HT-29 (cell line): ENCODE results near the gene PGAM1. TPM values are rescaled to one million over a fixed set of nuclear protein-coding genes. Genes with fewer than 3 reads are reported as not detected.
A peak's percentile ranks its signal among the peaks of the same experiment; 100 is the strongest.
"Not testable (repeated sequence)": the region's sequence is repeated elsewhere in the genome, so short reads cannot be mapped to it uniquely, and the experiment has no call there.

Experiments used
- DNase-seq: peaks from one replicate; pipeline ENCODE4 v3.0.0-alpha.2; 2015; ENCODE audit warnings: low spot score
- total RNA-seq: library from RNA; depleted of rRNA; stranded (reverse); fragments of >200 nt; shearing (Covaris generic); gene quantifications from 2 replicates; pipeline ENCODE4 v1.2.3, GENCODE V29; 2014; rRNA removed

PGAM1 gene
- total RNA-seq, result 362 and 400 TPM in 2 replicates

DNA sequence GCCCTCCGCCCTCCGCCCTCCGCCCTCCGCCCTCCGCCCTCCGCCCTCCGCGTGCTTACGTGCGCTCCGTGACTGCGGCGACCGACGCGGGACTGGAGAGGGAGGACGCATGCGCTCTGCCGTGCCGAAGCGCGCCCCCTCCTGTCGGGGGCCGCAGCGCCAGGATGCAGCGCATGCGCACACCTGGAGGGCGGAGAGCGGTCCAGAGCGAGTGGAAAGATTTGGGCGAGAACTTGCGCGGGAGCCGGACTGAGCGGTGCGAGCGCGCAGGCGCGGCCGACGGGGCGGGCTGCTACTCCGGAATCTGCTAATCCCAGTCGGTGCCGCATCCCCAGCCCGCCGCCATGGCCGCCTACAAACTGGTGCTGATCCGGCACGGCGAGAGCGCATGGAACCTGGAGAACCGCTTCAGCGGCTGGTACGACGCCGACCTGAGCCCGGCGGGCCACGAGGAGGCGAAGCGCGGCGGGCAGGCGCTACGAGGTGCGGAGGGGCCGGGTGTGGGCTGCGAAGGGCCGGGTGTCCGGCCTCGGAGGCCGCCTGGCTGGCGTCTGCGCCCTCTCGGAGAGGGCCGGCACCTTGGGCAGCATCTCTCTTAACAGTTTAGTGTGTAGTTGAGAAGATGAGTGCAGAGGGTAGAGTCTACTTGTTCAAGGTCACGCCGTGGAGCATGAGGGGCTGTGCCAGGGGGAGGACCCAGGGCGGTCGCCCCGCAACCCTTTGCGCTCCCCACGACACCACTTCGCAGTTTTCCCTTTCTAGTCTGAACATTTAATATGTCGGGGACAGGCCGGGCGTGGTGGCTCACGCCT is at the start of gene PGAM1:
Gene PGAM1, plus strand, starts transcription at position 228 of the 812 bp plus-strand sequence. Its CDS starts 117 bp downstream, at position 345.
- peak; percentile 98 for DNase-seq

DNA sequence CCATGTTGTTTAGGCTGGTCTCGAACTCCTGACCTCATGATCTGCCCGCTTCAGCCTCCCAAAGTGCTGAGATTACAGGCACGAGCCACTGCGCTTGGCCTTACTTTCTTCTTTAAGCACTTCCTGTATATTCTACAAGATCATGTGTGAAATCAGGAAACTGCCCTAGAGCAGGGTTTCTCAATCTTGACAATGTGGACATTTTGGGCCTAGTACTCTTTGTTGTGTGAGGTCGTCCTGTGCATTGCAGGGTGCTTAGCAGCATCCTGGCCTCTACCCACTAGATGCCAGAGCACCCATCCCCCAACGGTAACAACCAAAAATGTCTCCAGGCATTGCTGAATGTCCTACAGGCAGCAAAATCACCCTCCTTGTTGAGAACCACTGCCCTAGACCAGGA is 49.6 kb upstream of the PGAM1 start:
- no peak for DNase-seq

DNA sequence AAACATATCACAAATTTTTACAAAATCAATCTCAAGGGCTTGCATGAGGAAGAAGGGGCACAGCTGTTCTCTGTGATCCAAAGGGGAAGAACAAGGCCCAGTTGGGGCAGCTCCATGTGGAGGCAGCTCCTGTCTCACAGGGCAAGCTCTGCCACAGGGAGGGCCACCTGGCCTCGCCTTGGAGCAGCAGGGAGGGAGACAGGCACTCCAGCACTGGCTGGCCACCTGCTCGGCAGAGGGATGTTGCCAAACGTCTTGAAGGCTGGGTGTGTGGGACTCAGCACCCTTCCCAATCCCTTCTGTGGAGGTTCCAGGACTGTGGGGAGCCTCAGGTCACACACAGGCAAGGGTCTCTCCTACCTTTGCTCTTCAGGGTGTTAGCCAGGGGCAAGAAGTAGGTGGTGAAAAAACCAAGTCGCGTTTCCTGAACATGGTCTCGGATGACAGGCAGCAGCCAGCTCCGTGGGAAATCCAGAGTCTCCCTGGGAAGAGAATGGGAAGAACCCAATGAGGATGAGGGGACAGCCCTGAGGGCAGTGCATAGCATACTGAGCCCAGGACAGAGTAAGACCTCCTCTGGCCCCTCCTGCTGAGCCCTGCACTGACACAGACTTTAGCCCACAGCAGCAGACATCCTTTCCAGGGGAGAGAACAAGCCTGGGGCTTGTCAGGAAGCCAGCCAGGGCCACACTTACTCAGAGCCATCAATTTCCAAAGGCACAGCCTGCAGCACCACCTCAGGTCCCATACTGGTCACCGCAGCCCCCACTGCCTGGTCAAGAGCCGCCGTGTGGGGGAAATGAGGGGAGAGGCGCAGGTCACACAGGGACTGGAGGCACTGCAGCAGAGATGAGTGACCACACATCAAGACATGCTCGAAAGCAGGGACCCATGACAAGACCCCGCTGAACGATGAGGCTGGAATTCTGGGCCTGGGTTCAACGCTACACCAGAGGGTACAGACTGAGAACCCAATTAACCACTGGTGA is 46.8 kb upstream of the PGAM1 start:
- no peak for DNase-seq

DNA sequence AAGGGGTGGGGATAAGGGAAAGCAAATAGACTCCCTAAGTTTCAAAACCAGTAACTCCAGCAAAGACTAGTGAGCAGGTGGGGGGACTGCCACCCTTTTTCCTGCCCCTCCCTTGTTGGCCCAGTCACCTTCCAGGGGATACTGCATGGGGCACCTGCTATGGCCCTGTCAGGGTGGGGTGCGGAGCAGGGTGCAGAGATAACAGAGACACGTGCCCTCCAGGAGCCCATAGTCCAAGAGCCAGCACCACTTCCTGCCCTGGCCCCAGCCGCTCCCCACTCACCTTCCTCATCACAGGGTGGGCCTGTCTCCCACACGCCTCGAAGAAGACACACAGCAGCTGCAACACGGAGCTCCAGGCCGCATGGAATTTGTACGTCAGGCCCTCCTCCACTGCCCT is 45.5 kb upstream of the PGAM1 start:
- no peak for DNase-seq

DNA sequence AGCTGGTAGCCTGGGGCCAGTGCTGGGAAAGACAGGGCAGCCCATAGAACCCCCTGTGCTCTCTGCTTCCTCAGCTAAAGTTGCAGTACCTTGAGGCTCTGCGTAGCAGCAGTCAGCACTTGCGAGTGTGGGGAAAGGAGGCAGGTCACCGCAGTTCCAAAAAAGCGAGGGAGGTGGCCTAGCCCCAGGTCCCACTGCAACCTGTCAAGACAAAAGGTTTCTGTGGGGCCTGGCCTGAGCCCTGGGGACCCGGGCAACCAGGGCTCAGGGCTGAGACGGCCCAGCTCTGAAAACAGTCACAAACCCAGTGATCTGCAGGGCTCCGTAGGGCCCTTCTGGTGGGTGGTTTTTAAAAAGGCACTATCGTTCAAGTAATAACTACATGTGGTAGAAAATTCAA is 44.4 kb upstream of the PGAM1 start:
- DNase-seq, result no peak

DNA sequence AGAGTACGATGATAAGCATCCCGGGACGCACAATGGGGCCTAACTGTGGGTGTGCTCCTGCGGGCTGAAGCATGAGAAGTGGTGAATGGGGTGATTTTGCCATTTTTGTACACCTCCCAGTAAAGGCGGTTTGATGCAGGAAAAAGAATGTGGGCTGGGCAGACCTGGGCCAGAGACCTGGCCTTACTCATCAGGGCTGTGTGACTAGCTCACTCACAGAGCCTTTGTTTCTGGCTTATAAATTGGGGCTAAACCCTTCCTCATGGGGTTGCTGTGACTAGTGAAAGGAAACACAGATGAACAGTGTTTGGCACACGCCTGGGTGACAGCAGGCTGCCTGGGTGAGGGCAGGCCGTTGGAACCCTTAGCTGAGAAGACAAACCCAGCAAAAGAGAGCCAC is 42.8 kb upstream of the PGAM1 start:
- no peak for DNase-seq

DNA sequence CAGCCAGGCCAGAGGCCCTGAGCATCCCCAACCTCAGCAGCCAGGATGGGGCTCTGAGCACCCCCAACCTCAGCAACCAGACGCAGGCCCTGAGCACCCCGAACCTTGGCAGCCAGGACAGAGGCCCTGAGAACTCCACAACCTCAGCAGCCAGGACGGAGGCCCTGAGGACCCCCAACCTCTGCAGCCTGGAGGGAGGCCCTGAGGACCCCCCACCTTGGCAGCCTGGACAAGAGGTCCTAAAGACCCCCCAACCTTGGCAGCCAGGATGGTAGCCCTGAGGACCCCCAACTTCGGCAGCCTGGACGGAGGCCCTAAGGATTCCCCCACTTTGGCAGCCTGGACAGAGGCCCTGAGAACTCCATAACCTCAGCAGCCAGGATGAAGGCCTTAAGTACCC is 41.8 kb upstream of the PGAM1 start:
- DNase-seq, result no peak

DNA sequence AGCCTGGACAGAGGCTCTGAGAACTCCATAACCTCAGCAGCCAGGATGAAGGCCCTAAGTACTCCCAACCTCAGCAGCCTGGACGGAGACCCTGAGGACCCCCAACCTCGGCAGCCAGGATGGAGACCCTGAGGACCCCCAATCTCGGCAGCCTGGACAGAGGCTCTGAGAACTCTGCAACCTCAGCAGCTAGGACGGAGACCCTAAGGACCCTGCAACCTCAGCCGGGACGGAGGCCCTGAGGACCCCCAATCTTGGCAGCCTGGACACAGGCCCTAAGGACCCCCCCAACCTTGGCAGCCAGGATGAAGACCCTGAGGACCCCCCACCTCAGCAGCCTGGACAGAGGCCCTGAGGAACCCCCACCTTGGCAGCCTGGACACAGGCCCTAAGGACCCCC is 41.4 kb upstream of the PGAM1 start:
- no peak for DNase-seq

DNA sequence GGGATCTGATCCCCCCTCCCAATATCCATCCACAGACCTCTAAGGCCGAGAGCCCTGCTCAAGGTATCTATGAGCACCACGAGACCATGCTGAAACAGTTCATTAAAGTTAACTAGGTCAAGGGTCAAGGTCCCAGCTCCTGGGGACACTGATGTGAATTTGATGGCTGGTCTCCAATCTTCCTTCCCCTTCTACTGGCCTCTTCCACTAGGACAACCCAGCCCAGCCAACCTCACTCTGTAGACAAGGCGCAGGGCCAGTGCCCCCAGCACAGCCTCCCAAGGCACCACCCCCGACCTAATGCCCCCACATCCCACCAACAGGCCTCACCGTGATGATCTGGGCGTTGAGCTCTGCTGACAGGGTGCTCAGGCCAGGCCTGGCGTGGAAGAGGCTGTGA is 40.4 kb upstream of the PGAM1 start:
- no peak for DNase-seq

DNA sequence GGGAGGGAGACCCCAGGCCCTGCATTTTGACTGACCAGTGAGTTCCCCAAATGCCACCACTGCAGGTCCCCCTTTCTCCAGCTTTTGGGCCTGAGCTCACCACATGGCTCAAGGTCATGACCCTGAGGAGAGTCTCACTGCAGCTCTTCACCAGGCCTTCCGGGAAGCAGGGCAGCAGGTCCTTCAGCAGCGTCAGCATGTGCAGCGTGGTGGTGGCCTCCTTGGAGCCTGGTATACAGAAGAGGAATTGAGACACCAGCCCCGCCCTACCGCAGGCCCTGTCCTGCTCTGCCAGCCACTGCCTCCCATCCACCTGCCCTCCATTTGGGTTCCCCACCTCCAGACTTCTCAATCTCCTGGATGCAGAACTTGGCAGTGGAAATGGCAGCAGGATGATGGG is 37.8 kb upstream of the PGAM1 start:
- no peak for DNase-seq

DNA sequence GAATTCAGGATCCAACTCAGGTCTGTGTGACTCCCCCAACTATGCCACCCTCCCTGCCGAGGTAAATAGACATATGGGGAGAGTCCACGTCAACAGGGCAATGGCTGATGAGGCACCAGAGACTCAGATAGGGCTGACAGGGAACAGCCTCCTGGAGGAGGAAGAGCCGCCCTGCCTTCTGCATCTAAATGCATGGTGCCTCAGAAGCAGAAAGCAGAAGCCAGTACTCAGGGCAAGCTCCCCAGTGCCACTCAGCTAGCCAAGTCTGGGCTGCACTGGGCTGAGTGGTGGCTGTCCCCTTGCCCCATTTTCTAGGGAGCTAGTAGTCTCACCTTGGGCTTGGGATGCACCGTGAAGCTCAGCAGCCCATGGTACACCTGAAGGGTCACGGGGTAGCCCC is 35.9 kb upstream of the PGAM1 start:
- DNase-seq, result no peak

DNA sequence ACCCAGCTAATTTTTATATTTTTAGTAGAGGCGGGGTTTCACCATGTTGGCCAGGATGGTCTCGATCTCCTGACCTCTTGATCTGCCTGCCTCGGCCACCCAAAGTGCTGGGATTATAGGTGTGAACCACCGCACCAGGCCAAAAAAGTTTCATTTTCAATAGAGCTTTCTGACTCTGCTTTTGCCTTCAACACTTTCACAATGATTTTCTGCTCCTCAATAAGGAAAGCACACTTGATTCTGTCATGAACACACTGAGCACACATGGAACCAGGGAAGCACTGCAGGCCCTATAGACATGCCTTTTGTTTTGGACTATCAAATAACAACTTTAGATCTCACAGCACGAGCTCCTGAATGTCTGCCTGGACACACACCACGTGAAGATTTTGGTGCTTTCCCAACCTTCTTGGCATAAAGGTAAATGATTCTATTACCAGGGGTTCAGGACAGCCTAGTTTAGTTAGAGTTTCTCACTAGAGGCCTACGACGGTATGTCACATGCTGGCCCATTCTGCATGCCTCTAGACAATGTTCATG is 32.9 kb upstream of the PGAM1 start:
- no peak for DNase-seq

DNA sequence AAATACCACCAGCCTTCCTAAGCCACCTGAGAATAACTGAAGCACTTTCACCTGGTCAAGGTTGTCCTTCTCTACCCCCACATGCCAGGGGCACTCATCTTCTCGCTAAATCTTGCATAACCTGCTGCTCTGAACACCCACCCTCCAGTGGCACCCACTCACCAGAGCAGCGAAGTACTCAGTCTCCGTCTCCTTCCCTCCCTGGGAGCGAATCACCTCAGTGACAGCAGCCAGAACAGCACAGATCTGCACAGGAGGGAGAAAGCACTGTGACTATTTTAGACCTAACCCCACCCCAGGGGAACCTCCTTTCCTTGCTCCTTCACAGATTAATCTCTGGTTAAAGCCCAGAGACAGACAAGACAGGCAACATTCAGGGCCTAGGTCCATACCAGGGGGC is 29.9 kb upstream of the PGAM1 start:
- no peak for DNase-seq

DNA sequence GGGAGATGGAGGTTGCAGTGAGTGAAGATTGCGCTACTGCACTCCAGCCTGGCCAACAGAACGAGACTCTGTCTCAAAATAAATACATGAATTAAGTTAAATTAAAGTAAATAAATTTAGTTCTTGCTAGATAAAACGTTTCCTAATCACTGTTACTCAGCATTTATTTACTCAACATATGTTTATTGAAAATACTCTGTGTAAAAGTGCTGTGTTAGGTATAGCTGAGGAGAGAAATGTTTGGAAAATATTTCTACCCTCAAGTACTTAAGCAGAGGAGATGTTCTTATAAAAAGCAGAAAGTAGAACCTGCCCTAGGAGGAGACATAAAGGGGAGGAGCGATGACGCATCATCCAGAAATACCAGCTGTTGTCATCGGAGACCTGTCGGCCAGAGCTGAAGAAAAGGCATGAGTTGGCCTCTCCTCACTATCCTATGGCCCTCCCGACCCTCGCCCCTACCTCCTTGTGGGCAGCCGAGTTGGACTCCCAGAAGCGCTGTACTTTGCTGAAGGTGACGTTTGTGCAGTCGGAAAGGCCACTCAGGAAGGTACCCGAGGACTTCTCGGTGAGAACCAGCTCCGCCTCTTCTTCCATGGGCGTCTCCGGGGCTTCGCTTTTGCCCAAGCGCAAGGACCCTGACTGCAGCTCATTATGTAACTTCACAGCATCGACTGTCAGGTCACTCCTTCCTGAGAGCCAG is 26.0 kb upstream of the PGAM1 start:
- peak; percentile 80 for DNase-seq

DNA sequence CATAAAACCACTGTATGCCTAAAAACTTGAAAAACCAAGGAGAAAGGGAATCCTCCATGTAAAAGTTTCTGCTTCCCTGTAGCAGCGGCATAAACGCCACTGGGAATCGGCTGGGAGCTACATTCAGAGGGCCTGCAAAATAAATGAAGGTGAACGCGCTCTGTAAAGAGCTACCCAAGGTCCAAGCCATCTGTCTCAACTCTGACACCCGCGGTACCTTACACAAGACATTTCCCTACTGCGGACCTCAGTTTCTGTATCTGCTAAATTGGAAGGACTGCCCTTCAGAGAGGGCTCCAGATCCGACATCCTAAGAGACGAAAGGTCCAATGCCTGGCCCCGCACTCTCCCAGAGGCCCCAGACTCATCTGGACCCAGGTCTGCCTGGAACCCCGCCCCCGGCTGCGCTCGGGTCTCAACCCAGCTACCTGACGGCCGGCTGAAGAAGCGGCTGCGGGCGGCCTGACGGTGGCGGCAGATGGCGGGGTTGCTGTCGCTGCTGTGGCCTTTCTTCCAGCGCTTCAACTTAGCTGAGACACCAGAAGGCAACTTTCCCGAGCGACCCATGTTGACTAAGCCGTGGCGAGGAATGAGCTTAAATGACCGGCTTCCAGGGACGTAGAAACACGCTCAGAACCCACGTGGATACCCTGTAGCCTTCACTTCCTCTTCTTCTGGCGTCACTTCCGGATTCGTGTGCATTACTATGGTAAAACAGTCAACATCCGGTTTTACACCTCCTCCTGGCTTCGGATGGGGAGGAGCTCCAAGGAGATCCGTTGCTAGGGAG is 25.1 kb upstream of the PGAM1 start, which contains the start of gene RRP12:
Gene RRP12, minus strand, starts transcription at position 676 of the 790 bp plus-strand sequence. Its CDS starts 109 bp downstream, at position 567.
- peak; percentile 99 for DNase-seq

DNA sequence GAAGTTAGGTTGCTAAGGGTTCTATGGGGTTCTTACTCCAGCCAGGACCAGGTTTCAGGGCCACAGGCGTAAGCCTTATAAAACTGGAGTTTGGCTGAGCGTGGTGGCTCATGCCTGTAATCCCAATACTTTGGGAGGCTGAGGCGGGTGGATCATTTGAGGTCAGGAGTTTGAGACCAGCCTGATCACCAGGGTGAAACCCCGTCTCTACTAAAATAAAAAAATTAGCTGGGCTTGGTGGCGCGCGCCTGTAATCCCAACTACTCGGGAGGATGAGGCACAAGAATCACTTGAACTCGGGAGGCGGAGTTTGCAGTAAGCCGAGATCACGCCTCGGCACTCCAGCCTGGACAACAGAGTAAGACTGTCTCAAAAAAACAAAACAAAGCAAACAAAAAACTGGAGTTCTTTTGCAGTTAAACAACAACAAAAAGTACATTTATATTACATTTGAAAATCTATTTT is 24.5 kb upstream of the PGAM1 start:
- DNase-seq, result no peak

DNA sequence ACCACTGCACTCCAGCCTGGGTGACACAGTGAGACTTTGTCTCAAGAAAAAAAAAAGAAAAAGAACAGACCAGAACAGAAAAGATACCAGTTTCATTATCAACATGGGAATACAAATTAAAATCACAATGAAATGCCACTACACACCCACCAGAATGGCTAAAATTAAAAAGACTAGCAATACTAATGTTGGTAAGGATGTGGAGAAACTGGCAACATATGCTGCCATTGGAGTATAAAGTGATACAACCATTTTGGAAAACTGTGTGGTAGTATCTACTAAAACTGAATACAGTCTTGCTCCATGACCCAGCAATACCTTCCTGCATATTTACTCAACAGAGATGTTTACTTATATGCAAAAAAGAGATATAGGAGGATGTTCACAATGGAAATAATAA is 21.9 kb upstream of the PGAM1 start:
- no peak for DNase-seq

DNA sequence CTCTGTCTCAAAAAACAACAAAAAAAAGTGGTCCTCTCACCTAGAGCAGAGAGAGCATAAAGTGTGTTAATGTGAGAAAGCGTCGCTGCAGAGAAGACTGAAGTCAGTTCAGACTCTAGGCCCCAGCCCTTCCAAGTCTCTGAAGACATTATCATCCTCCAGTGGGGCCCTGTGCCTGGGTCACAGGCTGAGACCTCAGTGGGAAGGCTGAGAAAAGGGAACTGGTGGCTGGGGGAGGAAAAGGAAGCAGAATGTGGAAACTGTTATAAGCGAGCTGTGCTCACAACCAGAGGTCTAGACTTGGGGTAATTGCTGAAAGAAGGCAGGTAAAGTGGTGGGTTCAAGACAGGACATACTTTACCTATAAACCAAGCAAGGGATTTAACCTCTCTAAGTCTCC is 19.9 kb upstream of the PGAM1 start:
- DNase-seq, result no peak

DNA sequence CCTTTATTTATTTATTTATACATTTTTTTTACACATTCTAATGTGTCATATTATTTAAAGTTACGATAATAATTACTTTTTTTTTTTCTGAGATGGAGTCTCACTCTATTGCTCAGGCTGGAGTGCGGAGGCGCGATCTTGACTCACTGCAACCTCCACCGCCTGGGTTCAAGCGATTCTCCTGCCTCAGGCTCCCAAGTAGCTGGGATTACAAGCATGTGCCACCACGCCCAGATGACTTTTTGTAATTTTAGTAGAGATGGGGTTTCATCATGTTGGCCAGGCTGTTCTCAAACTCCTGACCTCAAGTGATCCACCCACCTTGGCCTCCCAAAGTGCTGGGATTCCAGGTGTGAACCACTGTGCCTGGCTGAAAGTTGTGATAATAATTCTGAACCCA is 19.5 kb upstream of the PGAM1 start:
- not testable (repeated sequence) for DNase-seq

DNA sequence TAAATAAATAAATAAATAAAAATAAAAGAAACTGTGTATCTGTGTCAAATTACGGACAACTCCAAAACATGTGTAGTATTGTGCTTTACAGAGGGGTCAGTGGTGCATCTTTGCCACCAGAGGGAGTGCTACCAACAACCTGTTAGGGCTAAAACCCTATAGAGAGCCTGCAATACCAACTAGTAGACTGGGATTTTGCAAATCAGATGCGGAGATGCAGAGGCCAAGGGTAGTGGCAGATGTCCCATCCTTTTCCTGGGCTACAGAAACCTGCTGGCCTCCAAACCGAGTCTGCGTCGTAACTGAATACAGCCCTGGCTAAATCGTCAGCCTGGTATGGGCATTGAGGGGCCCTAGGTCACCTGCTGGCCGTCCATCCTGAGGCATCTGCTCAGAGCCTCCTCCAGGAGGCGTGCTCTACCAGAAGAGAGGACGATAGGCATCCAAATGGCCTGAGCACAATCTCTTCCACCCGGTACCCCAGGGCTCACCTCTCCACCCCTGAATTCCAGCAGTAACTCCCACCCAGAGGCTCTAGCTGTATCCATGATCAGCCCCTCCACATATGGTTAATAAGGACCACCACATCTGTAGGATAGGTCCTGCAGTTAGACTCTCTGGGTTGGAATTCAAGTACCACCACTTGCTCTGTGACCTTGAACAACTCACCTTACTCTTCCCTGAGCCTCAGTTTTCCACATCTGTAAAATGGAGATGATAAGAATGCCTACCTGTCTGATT is 18.6 kb upstream of the PGAM1 start:
- DNase-seq, result peak; percentile 87
